ENCODE results near the gene ZMYND15. TPM values are rescaled to one million over a fixed set of nuclear protein-coding genes. Genes with fewer than 3 reads are reported as not detected.

Gene ZMYND15
- total RNA-seq, 1 experiment from 2014 or later = 2.8 TPM

DNA sequence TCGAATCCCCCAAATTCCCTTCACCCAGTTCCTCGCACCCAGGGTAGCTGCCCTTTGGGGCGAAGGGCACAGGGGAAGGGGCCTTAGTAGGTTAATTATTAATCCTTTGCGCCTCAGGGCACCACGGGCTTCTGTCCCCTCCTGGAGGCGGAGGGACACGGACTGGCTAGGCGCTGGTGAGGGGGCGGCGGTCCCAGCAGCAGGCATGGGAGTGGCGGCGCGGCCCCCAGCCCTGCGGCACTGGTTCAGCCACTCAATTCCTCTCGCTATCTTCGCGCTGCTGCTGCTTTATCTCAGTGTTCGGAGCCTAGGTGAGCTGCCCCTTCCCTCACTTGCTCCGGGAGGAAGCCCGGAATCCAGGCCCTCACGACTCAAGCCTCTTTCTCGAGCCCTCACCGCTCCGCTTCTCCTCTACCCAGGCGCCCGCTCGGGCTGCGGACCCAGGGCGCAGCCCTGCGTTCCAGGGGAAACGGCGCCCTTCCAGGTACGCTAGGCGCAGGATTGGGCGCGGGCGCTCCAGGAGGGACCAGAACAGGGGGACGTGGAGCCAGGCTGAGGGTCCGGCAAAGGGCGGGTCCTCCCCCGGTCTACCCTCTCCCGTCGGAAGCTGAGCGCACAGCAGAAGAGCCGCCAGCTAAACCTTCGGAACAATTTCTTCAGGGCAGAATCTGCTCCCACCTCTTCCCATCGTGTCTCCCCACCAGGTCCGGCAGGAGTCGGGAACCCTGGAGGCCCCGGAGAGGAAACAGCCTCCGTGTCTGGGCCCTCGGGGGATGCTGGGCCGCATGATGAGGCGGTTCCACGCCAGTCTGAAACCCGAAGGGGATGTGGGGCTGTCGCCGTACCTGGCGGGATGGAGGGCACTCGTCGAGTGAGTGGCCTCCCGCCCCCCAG is 49.4 kb downstream of the ZMYND15 start, which contains the start of gene GLTPD2:
GLTPD2 (plus strand) TSS at position 158 of the 894 bp plus-strand sequence; CDS start at position 206, 48 bp downstream.
- ChIA-PET CTCF (interaction anchor here (1.2 to 3.6 kb wide), 12 partner anchors 10 to 222 kb away, joined by 3 to 19 read pairs (median 6); partner anchors contain the start of genes ARRB2, CHRNE, MED11 and PLD2), RAD21 (ENCODE audit: low non-redundant PET in 1 of 2, low total read pairs in 2 of 2, uncharacterized antibody in 2 of 2, unreplicated experiment in 2 of 2) (interaction anchor here (1.4 to 1.5 kb wide), 2 partner anchors 58 to 79 kb away, joined by 4 to 6 read pairs; partner anchors contain the start of genes ARRB2 (in 1 of the 2) and MED11 (in 1 of the 2)), POLR2A (interaction anchor here (1.3 kb wide), 1 partner anchor 18 kb away, joined by 5 read pairs; the partner anchor contains the start of gene PLD2)
- H3K27ac ChIP-seq (ENCODE audit: low read depth, low read length) = peak within 1 kb of the TSS; percentile 98
- intact Hi-C loops (cut with micrococcal nuclease) = no loop called here
- DNase-seq (ENCODE audit: low read depth, low spot score) = no peak
- ATAC-seq = no peak
- H3K4me2 ChIP-seq (ENCODE audit: low read length) = peak within 1 kb of the TSS; percentile 92
- H2AFZ ChIP-seq (ENCODE audit: low read depth, low read length, poor library complexity, severe bottlenecking) = no peak within 1 kb of the TSS
- peak within 1 kb of the TSS; percentile 79 for H3K9ac ChIP-seq (ENCODE audit: low read length)
- H3K9me2 ChIP-seq (ENCODE audit: insufficient read depth) = no peaks in the 10 kb centered on the region
- no peaks in the 10 kb centered on the region for H3K36me3 ChIP-seq (ENCODE audit: control insufficient read depth in 1 of 2, insufficient read depth in 2 of 2, low read length in 2 of 2)
- TF ChIP-seq, protein P1, sequence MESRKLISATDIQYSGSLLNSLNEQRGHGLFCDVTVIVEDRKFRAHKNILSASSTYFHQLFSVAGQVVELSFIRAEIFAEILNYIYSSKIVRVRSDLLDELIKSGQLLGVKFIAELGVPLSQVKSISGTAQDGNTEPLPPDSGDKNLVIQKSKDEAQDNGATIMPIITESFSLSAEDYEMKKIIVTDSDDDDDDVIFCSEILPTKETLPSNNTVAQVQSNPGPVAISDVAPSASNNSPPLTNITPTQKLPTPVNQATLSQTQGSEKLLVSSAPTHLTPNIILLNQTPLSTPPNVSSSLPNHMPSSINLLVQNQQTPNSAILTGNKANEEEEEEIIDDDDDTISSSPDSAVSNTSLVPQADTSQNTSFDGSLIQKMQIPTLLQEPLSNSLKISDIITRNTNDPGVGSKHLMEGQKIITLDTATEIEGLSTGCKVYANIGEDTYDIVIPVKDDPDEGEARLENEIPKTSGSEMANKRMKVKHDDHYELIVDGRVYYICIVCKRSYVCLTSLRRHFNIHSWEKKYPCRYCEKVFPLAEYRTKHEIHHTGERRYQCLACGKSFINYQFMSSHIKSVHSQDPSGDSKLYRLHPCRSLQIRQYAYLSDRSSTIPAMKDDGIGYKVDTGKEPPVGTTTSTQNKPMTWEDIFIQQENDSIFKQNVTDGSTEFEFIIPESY (IDR thresholded peaks at IDR 0.05; ENCODE audit: extremely low read depth, insufficient replicate concordance, low read length) = no peak
- TF ChIP-seq CBX3 (IDR thresholded peaks at IDR 0.05; ENCODE audit: low read depth) = no peak
- TF ChIP-seq, protein P2, sequence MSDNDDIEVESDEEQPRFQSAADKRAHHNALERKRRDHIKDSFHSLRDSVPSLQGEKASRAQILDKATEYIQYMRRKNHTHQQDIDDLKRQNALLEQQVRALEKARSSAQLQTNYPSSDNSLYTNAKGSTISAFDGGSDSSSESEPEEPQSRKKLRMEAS (IDR thresholded peaks at IDR 0.05) = no peak
- TF ChIP-seq EZH2 (IDR thresholded peaks at IDR 0.05) = no peak
- no peak for TF ChIP-seq JUND (IDR thresholded peaks at IDR 0.05)
- H3K4me1 ChIP-seq (ENCODE audit: control insufficient read depth in 1 of 2, insufficient read depth in 2 of 2, low read length in 2 of 2) = peaks cover 25 to 36% of the 10 kb centered on the region in 2 experiments
- peak within 1 kb of the TSS; percentile 61 to 66 for H3K4me3 ChIP-seq (replicated peaks in 1 of 2; ENCODE audit: low read depth in 1 of 2, low read length in 2 of 2)
- peaks cover 8% of the 10 kb centered on the region; the same call in 1 of the 2 replicates for H3K79me2 ChIP-seq (ENCODE audit: insufficient read depth, low read length)
- no peaks in the 10 kb centered on the region for H3K9me3 ChIP-seq (ENCODE audit: control insufficient read depth in 1 of 2, insufficient read depth in 1 of 2, low read depth in 1 of 2, low read length in 2 of 2)
- H4K20me1 ChIP-seq (ENCODE audit: insufficient read depth) = no peaks in the 10 kb centered on the region
- no TSS peak for BruUV-seq (replicated peaks)
- H3K27me3 ChIP-seq (ENCODE audit: insufficient read depth, low read length) = no peaks in the 10 kb centered on the region
